Spleen (tissue), 7 donors: ENCODE measurements around the gene PRKCH.

ENCODE experiments used
- POLR2A ChIP-seq, 3 donors: fragments of 450-650 bp; IDR thresholded peaks; one replicate each; pipeline ENCODE4 v1.5.1; 2017; ENCODE audit warnings: antibody characterized with exemption in 3 of 3, mild to moderate bottlenecking in 1 of 3
- POLR2AphosphoS5 ChIP-seq, 3 donors: sonication (generic); formaldehyde crosslinking; IDR thresholded peaks; one replicate each; pipeline ENCODE4 v1.5.1; 2017; ENCODE audit warnings: antibody characterized with exemption in 3 of 3
- TF ChIP-seq, protein P1 (sequence below), 11 experiments: fragments of 200-600 bp in 7 of 11; fragments of 450-650 bp in 4 of 11; sonication (generic) in 4 of 11; IDR thresholded peaks in 8 of 11; conservative IDR thresholded peaks in 3 of 11; 1 replicate in 7 of 11; 2 replicates in 4 of 11; pipeline versions ENCODE4 v1.4.0 to v1.8.0; 2016 to 2021; ENCODE audit warnings: antibody characterized with exemption in 11 of 11, inconsistent platforms in 4 of 11, mild to moderate bottlenecking in 1 of 11
- donor health status: DM: no; HTN: no; CAD: no; lungs with moderate emphysema.
- donor health status: DM: no; HTN: no; CAD: no.
- donor health status: DM: no; HTN: no; CAD: no.

DNA sequence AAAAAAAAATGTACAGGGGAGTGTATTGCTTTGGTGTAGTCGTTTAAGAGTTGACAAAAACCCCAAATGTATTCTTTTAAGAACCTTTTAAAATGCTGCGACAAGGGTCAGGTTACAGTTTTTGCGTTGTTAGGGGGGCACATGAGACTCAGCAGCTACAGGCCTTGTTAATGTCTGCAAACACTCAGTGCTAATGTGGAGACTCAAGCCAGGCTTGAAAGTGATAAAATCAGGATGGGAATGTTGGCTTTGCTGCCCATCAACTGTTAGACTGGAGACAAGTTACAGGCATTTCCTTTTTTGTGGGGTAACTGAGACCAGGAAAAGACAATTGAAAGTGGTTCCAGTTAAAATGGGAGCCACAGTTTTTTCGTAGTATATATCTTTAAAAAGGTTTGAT lies 84.8 kb downstream of the PRKCH start:
- TF ChIP-seq, protein P1, sequence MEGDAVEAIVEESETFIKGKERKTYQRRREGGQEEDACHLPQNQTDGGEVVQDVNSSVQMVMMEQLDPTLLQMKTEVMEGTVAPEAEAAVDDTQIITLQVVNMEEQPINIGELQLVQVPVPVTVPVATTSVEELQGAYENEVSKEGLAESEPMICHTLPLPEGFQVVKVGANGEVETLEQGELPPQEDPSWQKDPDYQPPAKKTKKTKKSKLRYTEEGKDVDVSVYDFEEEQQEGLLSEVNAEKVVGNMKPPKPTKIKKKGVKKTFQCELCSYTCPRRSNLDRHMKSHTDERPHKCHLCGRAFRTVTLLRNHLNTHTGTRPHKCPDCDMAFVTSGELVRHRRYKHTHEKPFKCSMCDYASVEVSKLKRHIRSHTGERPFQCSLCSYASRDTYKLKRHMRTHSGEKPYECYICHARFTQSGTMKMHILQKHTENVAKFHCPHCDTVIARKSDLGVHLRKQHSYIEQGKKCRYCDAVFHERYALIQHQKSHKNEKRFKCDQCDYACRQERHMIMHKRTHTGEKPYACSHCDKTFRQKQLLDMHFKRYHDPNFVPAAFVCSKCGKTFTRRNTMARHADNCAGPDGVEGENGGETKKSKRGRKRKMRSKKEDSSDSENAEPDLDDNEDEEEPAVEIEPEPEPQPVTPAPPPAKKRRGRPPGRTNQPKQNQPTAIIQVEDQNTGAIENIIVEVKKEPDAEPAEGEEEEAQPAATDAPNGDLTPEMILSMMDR (IDR thresholded peaks at IDR 0.05 in 8 of 11, conservative IDR thresholded peaks at IDR 0.05 in 3 of 11) = no peak
- no peak for TF ChIP-seq POLR2AphosphoS5 (IDR thresholded peaks at IDR 0.05)
- TF ChIP-seq POLR2A (IDR thresholded peaks at IDR 0.05) = no peak
